ENCODE data around the gene UBXN11. TPM values are rescaled to one million over a fixed set of nuclear protein-coding genes. Genes with fewer than 3 reads are reported as not detected.

The UBXN11 gene
- total RNA-seq, 1 donor from 2014 or later, result 12.8 TPM

GRCh38 chr1:26283871-26284596 is 22.4 kb downstream of the UBXN11 start:
- Histone ChIP-seq H3K9ac (ENCODE audit: low read length) (peak overlapping the region; percentile 36), H3K27me3 (ENCODE audit: insufficient read depth, low read length) (no peaks in the 10 kb centered on the region), H3K4me1 (ENCODE audit: insufficient read depth, low read length) (peaks cover 51% of the 10 kb centered on the region), H3K79me2 (ENCODE audit: insufficient read depth, low read length) (peaks cover 48% of the 10 kb centered on the region), H3K36me3 (ENCODE audit: insufficient read depth, low read length) (peaks cover 5% of the 10 kb centered on the region), H3K4me3 (ENCODE audit: insufficient read depth, low read depth, low read length) (no peak overlapping the region), H2AFZ (ENCODE audit: low read depth, low read length) (no peak overlapping the region), H3K9me3 (ENCODE audit: insufficient read depth, low read depth, low read length) (no peaks in the 10 kb centered on the region), H3K27ac (ENCODE audit: low read depth, low read length) (peak overlapping the region; percentile 74), H3K4me2 (ENCODE audit: low read length) (peak overlapping the region; percentile 97), H4K20me1 (ENCODE audit: insufficient read depth, low read length) (peaks cover 46% of the 10 kb centered on the region)
- Mint-ChIP-seq H3K9me3 (ENCODE audit: unreplicated experiment) (no peaks in the 10 kb centered on the region), H3K36me3 (ENCODE audit: low read depth, unreplicated experiment) (peaks cover 11% of the 10 kb centered on the region), H3K27me3 (ENCODE audit: low read depth, unreplicated experiment) (no peaks in the 10 kb centered on the region), H3K27ac (ENCODE audit: unreplicated experiment) (peak overlapping the region; percentile 84), H3K4me1 (ENCODE audit: low read depth, unreplicated experiment) (peaks cover 48% of the 10 kb centered on the region), H3K4me3 (ENCODE audit: unreplicated experiment) (no peak overlapping the region)
- no peak for TF ChIP-seq EZH2 (IDR thresholded peaks at IDR 0.05; ENCODE audit: insufficient read depth, low read length)
- TF ChIP-seq CTCF (IDR thresholded peaks at IDR 0.05; ENCODE audit: insufficient read depth, low read depth, low read length), result no peak
- DNase-seq (ENCODE audit: low read depth) (no peak), FAIRE-seq (no peak)

- no peak overlapping the region for H2AFZ ChIP-seq (ENCODE audit: low read depth, low read length)
- peak overlapping the region; percentile 48 for H3K27ac Mint-ChIP-seq (ENCODE audit: unreplicated experiment)
- H3K27me3 ChIP-seq (ENCODE audit: insufficient read depth, low read length), result no peaks in the 10 kb centered on the region
- peak overlapping the region; percentile 74 for H3K27ac ChIP-seq (ENCODE audit: low read depth, low read length)
- peak overlapping the region; percentile 97 for H3K4me2 ChIP-seq (ENCODE audit: low read length)
- H3K36me3 ChIP-seq (ENCODE audit: insufficient read depth, low read length), result peaks cover 5% of the 10 kb centered on the region
- DNase-seq (ENCODE audit: low read depth) (no peak), FAIRE-seq (no peak)
- H3K4me1 ChIP-seq (ENCODE audit: insufficient read depth, low read length), result peaks cover 57% of the 10 kb centered on the region
- peak overlapping the region; percentile 36 for H3K9ac ChIP-seq (ENCODE audit: low read length)
- H3K79me2 ChIP-seq (ENCODE audit: insufficient read depth, low read length), result peaks cover 48% of the 10 kb centered on the region
- no peaks in the 10 kb centered on the region for H3K9me3 Mint-ChIP-seq (ENCODE audit: unreplicated experiment)
- H4K20me1 ChIP-seq (ENCODE audit: insufficient read depth, low read length), result peaks cover 46% of the 10 kb centered on the region
- H3K4me1 Mint-ChIP-seq (ENCODE audit: low read depth, unreplicated experiment), result peaks cover 49% of the 10 kb centered on the region
- H3K27me3 Mint-ChIP-seq (ENCODE audit: low read depth, unreplicated experiment), result no peaks in the 10 kb centered on the region
- H3K4me3 ChIP-seq (ENCODE audit: insufficient read depth, low read depth, low read length), result no peak overlapping the region
- no peaks in the 10 kb centered on the region for H3K9me3 ChIP-seq (ENCODE audit: insufficient read depth, low read depth, low read length)
- TF ChIP-seq CTCF (IDR thresholded peaks at IDR 0.05; ENCODE audit: insufficient read depth, low read depth, low read length) (no peak), EZH2 (IDR thresholded peaks at IDR 0.05; ENCODE audit: insufficient read depth, low read length) (no peak)
- H3K4me3 Mint-ChIP-seq (ENCODE audit: unreplicated experiment), result peak overlapping the region; percentile 21
- H3K36me3 Mint-ChIP-seq (ENCODE audit: low read depth, unreplicated experiment), result peaks cover 11% of the 10 kb centered on the region
These were observed 23.1 kb downstream of the UBXN11 start for GRCh38 chr1:26283279-26283853.

Data from astrocyte (in vitro differentiated cells and primary cell).